HG03108 (cell line): ENCODE data around the gene RFNG.

Experiments used
- ATAC-seq: cut with Tn5 transposase; IDR thresholded peaks from one replicate; pipeline ENCODE4 v1.9.1; 2021; ENCODE audit warnings: moderate library complexity; ENCODE audit not compliant: unreplicated experiment

Gene RFNG

GRCh38 chr17:82016061-82016874 lies 35.3 kb downstream of the RFNG start:
- no peak for ATAC-seq

GRCh38 chr17:82015311-82015971 lies 36.2 kb downstream of the RFNG start:
- ATAC-seq = no peak

- no peak for ATAC-seq
Observed at GRCh38 chr17:82014971-82015310, 36.7 kb downstream of the RFNG start.

GRCh38 chr17:82014432-82014831 lies 37.2 kb downstream of the RFNG start:
- no peak for ATAC-seq

- no peak for ATAC-seq
Observed at GRCh38 chr17:82013772-82014321, 37.8 kb downstream of the RFNG start.

- no peak for ATAC-seq
Observed at GRCh38 chr17:82013341-82013740, 38.3 kb downstream of the RFNG start.

GRCh38 chr17:82012640-82013295 lies 38.8 kb downstream of the RFNG start:
- no peak for ATAC-seq

GRCh38 chr17:82012261-82012639 lies 39.4 kb downstream of the RFNG start:
- no peak for ATAC-seq

- ATAC-seq = no peak
Observed at GRCh38 chr17:82011617-82012187, 39.9 kb downstream of the RFNG start.

GRCh38 chr17:82010575-82011525 lies 40.8 kb downstream of the RFNG start:
- no peak for ATAC-seq

- ATAC-seq = no peak
Observed at GRCh38 chr17:82009413-82009812, 42.2 kb downstream of the RFNG start.

- ATAC-seq = no peak
Observed at GRCh38 chr17:82008941-82009405, 42.6 kb downstream of the RFNG start.

- no peak for ATAC-seq
Observed at GRCh38 chr17:82008258-82008940, 43.2 kb downstream of the RFNG start.

- no peak for ATAC-seq
Observed at GRCh38 chr17:82007495-82008257, 43.9 kb downstream of the RFNG start.

- no peak for ATAC-seq
Observed at GRCh38 chr17:82007228-82007494, 44.5 kb downstream of the RFNG start.

- ATAC-seq = no peak
Observed at GRCh38 chr17:82006468-82007227, 45.0 kb downstream of the RFNG start.

- no peak for ATAC-seq
Observed at GRCh38 chr17:82005701-82006348, 45.8 kb downstream of the RFNG start.
